NCI-H2171 treated with DMSO at 0.1 percent for 48 hours (cell line): ENCODE results near the gene CA12.

ENCODE experiments used
- DNase-seq: peaks from one replicate; lab custom pipeline; 2025; lab: John Stamatoyannopoulos, UW

The CA12 gene

DNA sequence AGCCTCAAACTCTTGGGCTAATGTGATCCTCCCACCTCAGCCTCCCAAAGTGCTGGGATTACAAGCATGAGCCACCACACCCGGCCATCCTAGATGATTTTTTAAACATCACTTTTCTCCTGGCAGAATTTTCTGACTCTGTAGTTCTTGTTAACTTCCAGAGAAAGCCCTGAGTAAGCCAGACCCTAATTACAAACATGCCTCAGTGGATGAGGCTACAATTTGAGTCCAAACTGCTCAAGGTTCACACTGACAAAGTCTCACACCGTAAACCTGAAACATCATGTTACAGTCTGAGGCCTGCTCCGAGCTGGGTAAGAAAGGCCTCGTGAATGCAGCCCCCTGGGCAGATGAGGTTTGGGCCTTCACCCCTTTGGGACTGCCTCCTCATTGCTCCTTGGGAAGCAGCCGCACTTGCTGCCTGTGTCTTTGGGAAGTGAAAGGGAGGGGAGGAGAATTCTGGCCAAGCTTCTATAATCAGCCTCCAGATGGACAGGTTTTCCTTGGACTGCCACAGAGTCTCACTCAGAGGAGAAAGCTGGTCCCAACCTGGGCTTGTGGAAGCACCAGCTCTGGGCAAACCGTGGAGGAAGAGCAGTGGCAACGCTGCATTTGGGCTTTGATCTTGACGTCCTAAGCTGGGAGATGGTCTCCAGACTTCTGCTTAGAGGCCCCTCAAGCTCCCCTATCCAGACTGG, 46.0 kb downstream of the CA12 start:
- no peak for DNase-seq

GRCh38 chr15:63334821-63335220, 46.8 kb downstream of the CA12 start:
- DNase-seq = no peak

- peak; percentile 12 for DNase-seq
Observed at GRCh38 chr15:63332367-63333124, 49.1 kb downstream of the CA12 start.

DNA sequence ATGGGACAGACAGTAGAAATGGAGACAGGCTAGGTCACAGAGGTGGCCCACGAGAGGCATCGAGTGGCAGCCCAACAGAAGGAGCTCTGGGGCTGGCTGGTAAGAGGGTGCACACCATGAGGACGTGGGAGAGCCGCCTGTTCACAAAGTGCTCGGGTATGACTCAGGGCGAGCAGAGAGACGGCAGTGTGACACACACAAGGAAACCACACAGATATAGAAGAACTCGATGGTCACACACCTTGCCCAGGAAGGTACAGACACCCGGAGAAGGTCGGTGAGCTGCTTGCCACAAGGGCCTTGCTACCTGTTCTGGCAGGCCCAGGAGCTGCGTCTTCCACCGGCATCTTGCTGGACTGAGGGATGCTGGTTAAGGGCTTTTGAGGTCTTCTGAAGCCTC, 50.2 kb downstream of the CA12 start:
- no peak for DNase-seq

- no peak for DNase-seq
Observed at GRCh38 chr15:63330926-63331325, 50.7 kb downstream of the CA12 start.

GRCh38 chr15:63329567-63330350, 51.9 kb downstream of the CA12 start:
- no peak for DNase-seq

DNA sequence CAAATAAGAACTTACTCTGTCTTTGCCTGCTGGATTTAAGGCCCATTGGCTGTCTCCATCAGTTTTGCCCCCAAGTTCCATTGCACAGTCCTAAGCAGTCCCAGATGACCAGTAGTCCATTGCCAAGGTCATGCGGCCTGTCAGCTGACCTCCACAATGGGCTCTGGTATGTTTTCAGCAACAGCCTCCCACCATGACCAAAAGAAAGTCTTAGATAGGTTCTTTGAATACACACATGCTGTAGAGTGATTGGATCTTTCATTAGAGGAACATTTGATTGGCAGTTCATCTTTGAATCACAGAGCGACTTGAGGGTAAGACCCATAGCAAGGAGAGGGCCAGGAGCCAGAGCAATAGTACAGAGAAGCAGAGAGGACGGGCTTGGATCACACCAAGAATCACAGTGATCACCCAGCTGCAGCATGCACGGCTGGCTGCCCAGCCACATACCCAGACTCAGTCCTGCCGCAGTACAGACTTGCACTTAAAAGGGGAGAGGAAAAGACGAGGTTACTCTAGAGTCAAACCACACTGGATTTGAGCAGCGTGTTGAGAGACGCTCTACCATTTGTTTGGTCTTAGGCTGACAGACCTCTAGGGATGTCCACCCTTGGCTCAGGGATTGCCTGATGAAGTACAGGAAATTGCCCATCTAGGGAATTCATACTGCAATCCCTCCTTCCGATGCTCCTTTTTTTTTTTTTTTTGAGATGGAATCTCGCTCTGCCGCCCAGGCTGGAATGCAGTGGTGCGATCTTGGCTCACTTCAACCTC, 53.8 kb downstream of the CA12 start:
- no peak for DNase-seq

GRCh38 chr15:63324770-63325169, 56.9 kb downstream of the CA12 start:
- DNase-seq = no peak

GRCh38 chr15:63323798-63324563, 57.7 kb downstream of the CA12 start:
- DNase-seq = no peak

DNA sequence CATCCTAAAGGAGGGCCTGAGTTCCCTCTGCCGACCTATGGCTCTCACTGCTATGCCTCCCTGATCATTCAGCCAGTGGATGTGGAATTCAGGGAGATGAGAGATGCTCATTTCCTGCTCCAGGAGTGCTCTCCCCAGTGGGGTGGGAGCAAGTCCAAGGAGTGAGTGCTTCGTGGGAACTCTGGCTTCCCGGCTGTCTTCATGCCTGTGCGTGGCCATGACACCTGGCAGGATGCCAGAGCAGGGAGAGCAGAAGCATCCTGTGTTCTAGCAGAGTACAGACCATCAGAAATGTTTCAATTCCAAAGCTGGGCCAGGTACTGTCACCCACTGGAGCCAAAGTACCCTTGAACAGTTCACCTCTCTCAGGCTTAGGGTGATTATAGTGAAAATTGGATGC, 59.1 kb downstream of the CA12 start:
- DNase-seq = peak; percentile 35

GRCh38 chr15:63321462-63321861, 60.2 kb downstream of the CA12 start:
- no peak for DNase-seq

DNA sequence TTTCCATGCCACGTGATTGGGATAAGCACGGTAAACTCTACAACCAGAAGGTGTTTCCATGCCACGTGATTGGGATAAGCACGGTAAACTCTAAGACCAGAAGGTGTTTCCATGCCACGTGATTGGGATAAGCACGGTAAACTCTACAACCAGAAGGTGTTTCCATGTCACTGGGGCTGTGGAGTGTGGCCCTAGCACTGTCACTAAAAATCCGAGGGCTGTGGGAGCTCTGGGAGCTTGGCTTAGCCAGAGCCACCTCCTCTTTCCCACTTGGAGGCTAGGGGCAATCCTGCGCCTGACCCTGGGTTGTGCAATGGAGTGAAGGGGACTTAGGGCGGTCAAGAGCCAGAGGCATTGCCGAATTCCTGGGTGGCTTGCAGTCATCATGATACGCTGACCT, 60.7 kb downstream of the CA12 start:
- peak; percentile 37 for DNase-seq

GRCh38 chr15:63320446-63320845, 61.2 kb downstream of the CA12 start:
- peak; percentile 67 for DNase-seq

- no peak for DNase-seq
Observed at GRCh38 chr15:63319065-63319464, 62.6 kb downstream of the CA12 start.

DNA sequence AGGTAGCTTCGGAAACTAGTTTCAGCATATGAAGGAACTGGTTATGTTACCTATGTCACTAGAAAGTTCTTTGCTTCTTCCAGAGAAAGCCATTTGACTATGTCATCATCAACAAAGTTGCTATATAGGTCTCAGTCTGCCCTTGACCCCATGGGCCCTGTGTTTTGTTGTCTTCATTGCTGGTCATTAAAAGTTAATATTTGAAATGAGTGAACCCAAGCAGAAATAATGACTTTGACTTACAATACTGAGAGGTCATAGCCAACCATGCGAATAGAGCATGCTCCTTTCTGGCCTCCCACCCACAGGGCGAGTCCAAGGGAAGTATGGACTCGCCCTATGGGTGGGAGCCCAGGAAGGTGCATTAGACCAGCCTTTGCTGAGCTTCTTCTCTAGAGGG, 63.3 kb downstream of the CA12 start:
- no peak for DNase-seq

- no peak for DNase-seq
Observed at GRCh38 chr15:63314409-63314808, 67.2 kb downstream of the CA12 start.

DNA sequence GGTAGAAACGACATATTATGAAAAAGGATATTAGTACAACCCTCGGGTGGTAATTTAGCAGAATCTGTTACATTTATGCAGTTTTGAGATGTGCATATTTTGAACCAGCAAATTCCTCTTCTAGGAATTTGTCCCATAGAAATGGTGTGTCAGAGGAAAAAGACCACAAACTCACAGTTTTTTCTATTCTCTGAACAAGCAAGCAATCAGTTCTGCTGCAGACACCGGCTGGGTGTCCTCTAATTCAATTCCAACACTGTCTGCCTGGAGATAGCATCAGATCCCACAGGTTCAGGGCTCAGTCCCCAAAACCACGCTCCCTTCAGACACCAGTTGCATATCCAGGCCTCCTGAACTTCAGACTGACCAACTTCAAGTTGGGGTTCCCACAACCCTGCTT, 67.8 kb downstream of the CA12 start:
- no peak for DNase-seq

- no peak for DNase-seq
Observed at GRCh38 chr15:63312286-63312685, 69.4 kb downstream of the CA12 start.

- DNase-seq = no peak
Observed at GRCh38 chr15:63310646-63311045, 71.0 kb downstream of the CA12 start.

DNA sequence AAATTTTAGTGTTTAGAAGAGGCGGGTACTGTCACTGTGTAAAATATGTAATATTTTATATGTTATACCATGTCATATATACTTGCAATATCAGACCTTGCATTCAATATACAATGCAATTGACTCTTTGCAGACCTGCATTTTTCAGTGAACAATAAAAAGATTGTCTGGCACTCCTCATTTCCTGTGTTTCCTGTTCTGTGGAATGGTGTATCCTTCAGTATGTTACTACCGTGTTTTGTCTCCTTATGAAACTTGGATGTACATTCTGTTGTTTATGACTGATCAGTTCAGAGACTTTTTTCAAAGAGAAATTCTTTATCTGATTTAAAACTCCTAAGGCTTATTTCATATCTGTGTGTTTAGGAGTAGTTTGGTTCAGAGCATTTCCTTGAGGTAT, 72.7 kb downstream of the CA12 start:
- DNase-seq = no peak

DNA sequence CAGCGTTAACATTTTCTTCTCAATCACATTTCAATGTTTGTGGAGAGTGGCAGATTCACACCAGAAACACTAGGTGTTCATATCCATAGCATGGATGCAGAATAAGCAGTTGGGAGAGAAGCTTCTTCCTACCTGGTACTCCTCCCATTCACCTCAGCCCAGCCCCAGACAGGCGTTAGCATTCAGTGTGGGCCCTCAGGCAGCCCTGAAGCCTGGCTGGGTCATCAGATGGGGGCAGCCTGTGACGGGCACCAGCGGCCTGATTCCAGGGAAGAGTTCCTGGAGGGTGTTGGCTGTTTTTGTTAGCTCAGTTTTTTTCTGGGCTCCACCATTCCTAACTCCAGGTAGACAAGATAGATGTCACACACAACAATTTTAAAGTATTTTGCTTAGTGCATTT, 73.2 kb downstream of the CA12 start:
- DNase-seq = no peak
